ENCODE results near the gene UCKL1.

DNA sequence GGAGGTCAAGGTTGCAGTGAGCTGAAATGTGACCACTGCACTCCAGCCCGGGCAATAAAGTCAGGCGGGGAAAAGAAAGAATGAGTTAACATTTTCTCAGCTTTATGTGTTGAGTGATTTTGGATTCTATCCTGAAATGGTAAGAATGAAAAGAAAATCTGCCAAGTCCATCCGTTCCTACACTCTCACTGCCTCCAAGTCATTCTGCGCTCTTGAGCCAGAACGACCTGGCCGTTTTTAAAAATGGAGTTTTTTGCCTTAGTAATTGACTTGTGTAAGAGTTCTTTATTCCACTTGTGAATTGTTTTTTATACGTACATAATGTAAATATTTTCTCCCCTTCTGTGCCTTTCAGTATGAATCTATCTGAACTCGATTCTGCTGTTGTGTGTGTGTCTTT lies 32.6 kb downstream of the UCKL1 start:
- TF ChIP-seq CTCF (IDR thresholded peaks at IDR 0.05) (no peak), POLR2A (IDR thresholded peaks at IDR 0.05) (no peak), EP300 (IDR thresholded peaks at IDR 0.05) (no peak)
